GM23338 (cell line): Measurements from ENCODE around the gene BBS4. TPM values are rescaled to one million over a fixed set of nuclear protein-coding genes. Genes with fewer than 3 reads are reported as not detected.

Source experiments
- ATAC-seq: fragments of 200-7000 bp; cut with Tn5 transposase; 3 replicates; pipeline ENCODE4 v1.9.1; 2020
- DNase-seq: peaks from one replicate; pipeline ENCODE4 v3.0.0-alpha.2; 2015; ENCODE audit warnings: low spot score
- H2AFZ ChIP-seq: fragments of 200-600 bp; sonication (generic); 2 replicates; pipeline ENCODE4 v1.8.0; 2016; ENCODE audit warnings: antibody characterized with exemption, mild to moderate bottlenecking, moderate library complexity
- H3F3A ChIP-seq: fragments of 200-600 bp; sonication (generic); replicated peaks from 2 replicates; pipeline ENCODE4 v1.8.0; 2017; ENCODE audit warnings: antibody characterized with exemption, mixed run types, low read depth
- H3K27ac ChIP-seq: fragments of 200-600 bp; sonication (generic); 2 replicates; pipeline ENCODE4 v1.6.1; 2016; ENCODE audit warnings: low read depth
- H3K27me3 ChIP-seq: fragments of 200-600 bp; sonication (generic); 2 replicates; pipeline ENCODE4 v1.8.0; 2016; ENCODE audit warnings: mild to moderate bottlenecking, mixed run types, moderate library complexity; ENCODE audit not compliant: insufficient read depth
- H3K36me3 ChIP-seq: fragments of 200-600 bp; sonication (generic); 2 replicates; pipeline ENCODE4 v1.8.0; 2016; ENCODE audit warnings: mild to moderate bottlenecking; ENCODE audit not compliant: insufficient read depth
- H3K4me1 ChIP-seq: fragments of 200-600 bp; sonication (generic); 2 replicates; pipeline ENCODE4 v1.8.0; 2016; ENCODE audit warnings: mild to moderate bottlenecking, moderate library complexity; ENCODE audit not compliant: insufficient read depth
- H3K4me2 ChIP-seq: fragments of 200-600 bp; sonication (generic); 2 replicates; pipeline ENCODE4 v1.7.1; 2017; ENCODE audit warnings: mixed run types
- H3K4me3 ChIP-seq: fragments of 200-600 bp; sonication (generic); 2 replicates; pipeline ENCODE4 v1.6.1; 2016; ENCODE audit warnings: mixed run types
- H3K79me2 ChIP-seq: fragments of 200-600 bp; sonication (generic); replicated peaks from 2 replicates; pipeline ENCODE4 v1.8.0; 2017; ENCODE audit warnings: mild to moderate bottlenecking; ENCODE audit not compliant: insufficient read depth
- H3K9me2 ChIP-seq: fragments of 200-600 bp; sonication (generic); 2 replicates; pipeline ENCODE4 v1.8.0; 2017; ENCODE audit not compliant: insufficient read depth
- H4K20me1 ChIP-seq: fragments of 200-600 bp; sonication (generic); replicated peaks from 2 replicates; pipeline ENCODE4 v1.8.0; 2017; ENCODE audit warnings: mild to moderate bottlenecking; ENCODE audit not compliant: insufficient read depth
- H3K27ac Mint-ChIP-seq: 2 replicates; pipeline ENCODE4 v1.8.0; 2020; ENCODE audit warnings: inconsistent platforms, mild to moderate bottlenecking, moderate library complexity, mixed read lengths
- H3K27me3 Mint-ChIP-seq: 3 replicates; pipeline ENCODE4 v1.8.0; 2022; ENCODE audit warnings: low read depth, mild to moderate bottlenecking, moderate library complexity, mixed read lengths, inconsistent platforms; ENCODE audit not compliant: insufficient read depth, poor library complexity
- H3K36me3 Mint-ChIP-seq: 3 replicates; pipeline ENCODE4 v1.8.0; 2021; ENCODE audit warnings: low read depth, mild to moderate bottlenecking, inconsistent platforms, moderate library complexity, mixed read lengths
- H3K4me1 Mint-ChIP-seq: 3 replicates; pipeline ENCODE4 v1.8.0; 2020; ENCODE audit warnings: mild to moderate bottlenecking, inconsistent platforms, mixed read lengths
- H3K4me3 Mint-ChIP-seq: 3 replicates; pipeline ENCODE4 v1.8.0; 2021; ENCODE audit warnings: moderate library complexity, mild to moderate bottlenecking, inconsistent platforms, mixed read lengths
- H3K9me3 Mint-ChIP-seq: 3 replicates; pipeline ENCODE4 v1.8.0; 2020; ENCODE audit warnings: moderate library complexity, mild to moderate bottlenecking, inconsistent platforms, mixed read lengths
- CREB1 ChIP-seq: fragments of 250-450 bp; sonication (Bioruptor Pico); IDR thresholded peaks from 2 replicates; pipeline ENCODE4 v1.5.0; 2020; ENCODE audit warnings: low read depth, mild to moderate bottlenecking, moderate library complexity
- CTCF ChIP-seq, 2 experiments: fragments of 200-600 bp in 1 of 2; sonication (generic) in 1 of 2; conservative IDR thresholded peaks; 2 replicates each; pipeline versions ENCODE4 v1.5.1 to v1.6.1; 2016 to 2017; ENCODE audit warnings: antibody characterized with exemption in 2 of 2, low read depth in 2 of 2, mild to moderate bottlenecking in 2 of 2, moderate library complexity in 1 of 2
- ETS1 ChIP-seq: IDR thresholded peaks from 2 replicates; pipeline ENCODE4 v1.6.1; 2016; ENCODE audit warnings: antibody characterized with exemption
- EZH2 ChIP-seq: fragments of 200-600 bp; sonication (generic); IDR thresholded peaks from one replicate; pipeline ENCODE4 v1.8.0; 2017; ENCODE audit warnings: antibody characterized with exemption, mild to moderate bottlenecking, low read depth; ENCODE audit not compliant: unreplicated experiment
- JUNB ChIP-seq: IDR thresholded peaks from one replicate; pipeline ENCODE4 v1.6.1; 2016; ENCODE audit warnings: antibody characterized with exemption; ENCODE audit not compliant: unreplicated experiment
- NANOG ChIP-seq: IDR thresholded peaks from 2 replicates; pipeline ENCODE4 v1.6.1; 2016; ENCODE audit warnings: antibody characterized with exemption, borderline replicate concordance
- STAT1 ChIP-seq: IDR thresholded peaks from one replicate; pipeline ENCODE4 v1.6.1; 2016; ENCODE audit warnings: antibody characterized with exemption; ENCODE audit not compliant: unreplicated experiment
- ZNF114 ChIP-seq: fragments of 250-450 bp; sonication (Bioruptor Pico); IDR thresholded peaks from 2 replicates; pipeline ENCODE4 v1.5.0; 2020; ENCODE audit warnings: mild to moderate bottlenecking, moderate library complexity
- polyA plus RNA-seq: library from polyadenylated mRNA; unstranded; fragments of >200 nt; fragmentation: Nextera tagmentation; extraction: Ambion mirVana; gene quantifications from 2 replicates; pipeline ENCODE4 v1.2.1, GENCODE V29; 2016
- total RNA-seq: library from RNA; depleted of rRNA; stranded (reverse); fragments of >200 nt; shearing (Covaris generic); gene quantifications from 2 replicates; pipeline ENCODE4 v1.2.3, GENCODE V29; 2014

Gene BBS4
- total and polyA plus RNA-seq, 2 experiments from 2014 or later: 22.2 to 40.8 TPM

- TF ChIP-seq CTCF (conservative IDR thresholded peaks at IDR 0.05; ENCODE audit: low read depth in 2 of 2) (no peak), ZNF114 (CRISPR knock-in tag) (no peak), STAT1 (no peak), JUNB (no peak)
These were observed 96.4 kb downstream of the BBS4 start (continued) for GRCh38 chr15:72782274-72783003.

GRCh38 chr15:72783004-72783639 is 97.1 kb downstream of the BBS4 start:
- Mint-ChIP-seq H3K4me1 (peaks cover 15% of the 10 kb centered on the region), H3K27me3 (no peaks in the 10 kb centered on the region), H3K9me3 (no peaks in the 10 kb centered on the region), H3K4me3 (peak overlapping the region; percentile 91), H3K36me3 (peaks cover 3% of the 10 kb centered on the region), H3K27ac (peak overlapping the region; percentile 81)
- no peak overlapping the region for H3K27ac ChIP-seq
- H3K9me2 ChIP-seq: no peaks in the 10 kb centered on the region
- H4K20me1 ChIP-seq: peaks cover 4% of the 10 kb centered on the region
- peak overlapping the region; percentile 85 for H3K4me2 ChIP-seq
- H3K36me3 ChIP-seq: peaks cover 3% of the 10 kb centered on the region
- peak overlapping the region; percentile 95 for H3K4me3 ChIP-seq
- peaks cover 5% of the 10 kb centered on the region; the same call in 1 of the 2 replicates for H3F3A ChIP-seq
- H2AFZ ChIP-seq: peak overlapping the region; percentile 94; the same call in 1 of the 2 replicates
- no peaks in the 10 kb centered on the region for H3K27me3 ChIP-seq
- TF ChIP-seq NANOG: no peak
- TF ChIP-seq EZH2: no peak
- no peak for TF ChIP-seq CREB1
- no peak for TF ChIP-seq ETS1
- peaks cover 16% of the 10 kb centered on the region for H3K4me1 ChIP-seq
- ATAC-seq (peak; percentile 22), DNase-seq (peak; percentile 43)
- peaks cover 52% of the 10 kb centered on the region for H3K79me2 ChIP-seq
